Suprapubic skin (tissue), 3 donors: ENCODE results near the gene CRHR2.

Source experiments
- POLR2AphosphoS5 ChIP-seq, 3 donors: sonication (generic); formaldehyde crosslinking; IDR thresholded peaks; one replicate each; pipeline ENCODE4 v1.6.1; 2017; ENCODE audit warnings: antibody characterized with exemption in 3 of 3
- TF ChIP-seq, protein P1 (sequence below), 2 donors: fragments of 200-600 bp in 1 of 2; fragments of 450-650 bp in 1 of 2; sonication (generic) in 1 of 2; IDR thresholded peaks; one replicate each; pipeline ENCODE4 v1.5.1; 2016 to 2019; ENCODE audit warnings: antibody characterized with exemption in 2 of 2, mild to moderate bottlenecking in 1 of 2, moderate library complexity in 1 of 2

DNA sequence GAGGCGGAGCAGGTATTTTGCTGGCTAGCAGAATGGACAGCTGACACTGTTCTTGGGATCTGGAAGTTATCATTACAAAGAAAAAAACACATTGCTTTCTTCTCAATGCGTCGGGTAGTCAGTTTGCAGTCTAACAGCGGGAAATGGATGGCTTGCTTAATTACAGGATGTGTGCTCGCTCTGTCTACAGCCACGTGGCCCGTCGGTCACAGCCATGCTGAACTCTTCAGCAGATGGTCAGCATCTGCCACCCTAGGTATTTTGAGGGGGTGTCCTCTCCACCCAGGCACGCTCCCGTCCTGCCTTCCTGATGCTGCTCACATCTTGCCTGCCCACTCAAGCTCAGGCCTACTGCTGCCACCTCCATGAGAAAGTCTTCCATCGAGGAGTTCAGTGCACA, 49.3 kb upstream of the CRHR2 start:
- TF ChIP-seq, protein P1, sequence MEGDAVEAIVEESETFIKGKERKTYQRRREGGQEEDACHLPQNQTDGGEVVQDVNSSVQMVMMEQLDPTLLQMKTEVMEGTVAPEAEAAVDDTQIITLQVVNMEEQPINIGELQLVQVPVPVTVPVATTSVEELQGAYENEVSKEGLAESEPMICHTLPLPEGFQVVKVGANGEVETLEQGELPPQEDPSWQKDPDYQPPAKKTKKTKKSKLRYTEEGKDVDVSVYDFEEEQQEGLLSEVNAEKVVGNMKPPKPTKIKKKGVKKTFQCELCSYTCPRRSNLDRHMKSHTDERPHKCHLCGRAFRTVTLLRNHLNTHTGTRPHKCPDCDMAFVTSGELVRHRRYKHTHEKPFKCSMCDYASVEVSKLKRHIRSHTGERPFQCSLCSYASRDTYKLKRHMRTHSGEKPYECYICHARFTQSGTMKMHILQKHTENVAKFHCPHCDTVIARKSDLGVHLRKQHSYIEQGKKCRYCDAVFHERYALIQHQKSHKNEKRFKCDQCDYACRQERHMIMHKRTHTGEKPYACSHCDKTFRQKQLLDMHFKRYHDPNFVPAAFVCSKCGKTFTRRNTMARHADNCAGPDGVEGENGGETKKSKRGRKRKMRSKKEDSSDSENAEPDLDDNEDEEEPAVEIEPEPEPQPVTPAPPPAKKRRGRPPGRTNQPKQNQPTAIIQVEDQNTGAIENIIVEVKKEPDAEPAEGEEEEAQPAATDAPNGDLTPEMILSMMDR (IDR thresholded peaks at IDR 0.05), result no peak
- no peak for TF ChIP-seq POLR2AphosphoS5 (IDR thresholded peaks at IDR 0.05)
